HepG2 (cell line): ENCODE measurements around the gene ZNF23. TPM values are rescaled to one million over a fixed set of nuclear protein-coding genes. Genes with fewer than 3 reads are reported as not detected.

ENCODE experiments used
- CTCF ChIP-seq: sonication (generic); formaldehyde crosslinking; IDR thresholded peaks from 2 replicates; pipeline ENCODE4 v1.5.0; 2020; ENCODE audit warnings: mild to moderate bottlenecking, missing genetic modification reagents, moderate library complexity
- ETV5 ChIP-seq: IDR thresholded peaks from 2 replicates; pipeline ENCODE4 v1.6.1; 2018; ENCODE audit warnings: missing biosample characterization, missing genetic modification reagents, inconsistent platforms, borderline replicate concordance
- JUND ChIP-seq: sonication (generic); formaldehyde crosslinking; IDR thresholded peaks from 2 replicates; pipeline ENCODE4 v1.8.0; 2022; ENCODE audit warnings: mild to moderate bottlenecking, missing genetic modification reagents
- KAT7 ChIP-seq: IDR thresholded peaks from 2 replicates; pipeline ENCODE4 v1.6.1; 2018; ENCODE audit warnings: borderline replicate concordance, missing compliant biosample characterization
- NCOA1 ChIP-seq: sonication (generic); formaldehyde crosslinking; IDR thresholded peaks from 2 replicates; pipeline ENCODE4 v1.9.0; 2021; ENCODE audit warnings: missing genetic modification reagents
- NCOA5 ChIP-seq: sonication (generic); formaldehyde crosslinking; IDR thresholded peaks from 2 replicates; pipeline ENCODE4 v1.4.0; 2020; ENCODE audit warnings: missing genetic modification reagents
- NR0B2 ChIP-seq: sonication (generic); formaldehyde crosslinking; IDR thresholded peaks from 2 replicates; pipeline ENCODE4 v1.4.0; 2020; ENCODE audit warnings: mild to moderate bottlenecking, missing genetic modification reagents
- RBM22 ChIP-seq: fragments of 200-400 bp; formaldehyde crosslinking; optimal IDR thresholded peaks from 2 replicates; pipeline ENCODE3; 2017; ENCODE audit warnings: mild to moderate bottlenecking, low read length, moderate library complexity
- RCOR2 ChIP-seq: IDR thresholded peaks from 2 replicates; pipeline ENCODE4 v1.6.1; 2016; ENCODE audit warnings: missing biosample characterization, missing genetic modification reagents
- ZBTB14 ChIP-seq: sonication (generic); formaldehyde crosslinking; IDR thresholded peaks from 2 replicates; pipeline ENCODE4 v1.4.0; 2020; ENCODE audit warnings: missing genetic modification reagents
- ZC3H13 ChIP-seq: sonication (generic); formaldehyde crosslinking; IDR thresholded peaks from 2 replicates; pipeline ENCODE4 v1.8.1; 2023; ENCODE audit warnings: mild to moderate bottlenecking, missing genetic modification reagents, moderate library complexity
- ZFX ChIP-seq: sonication (generic); formaldehyde crosslinking; IDR thresholded peaks from 2 replicates; pipeline ENCODE4 v1.4.0; 2020; ENCODE audit warnings: mild to moderate bottlenecking, low read depth, missing genetic modification reagents, moderate library complexity
- ZNF136 ChIP-seq: sonication (generic); formaldehyde crosslinking; IDR thresholded peaks from 2 replicates; pipeline ENCODE4 v1.8.1; 2022; ENCODE audit warnings: low read depth, mild to moderate bottlenecking, moderate library complexity, missing genetic modification reagents
- ZNF746 ChIP-seq: sonication (generic); formaldehyde crosslinking; IDR thresholded peaks from 2 replicates; pipeline ENCODE4 v1.8.0; 2022; ENCODE audit warnings: mild to moderate bottlenecking, missing genetic modification reagents
- ZNF761 ChIP-seq: sonication (generic); formaldehyde crosslinking; conservative IDR thresholded peaks from 2 replicates; pipeline ENCODE4 v1.4.0; 2020; ENCODE audit warnings: mild to moderate bottlenecking, missing genetic modification reagents
- ZNF883 ChIP-seq: sonication (generic); formaldehyde crosslinking; IDR thresholded peaks from 2 replicates; pipeline ENCODE4 v1.5.1; 2020; ENCODE audit warnings: mild to moderate bottlenecking, missing genetic modification reagents; ENCODE audit errors: not compliant biosample characterization
- ZSCAN21 ChIP-seq: sonication (generic); formaldehyde crosslinking; IDR thresholded peaks from 2 replicates; pipeline ENCODE4 v1.8.0; 2022; ENCODE audit warnings: mild to moderate bottlenecking, missing genetic modification reagents, moderate library complexity, borderline replicate concordance
- ZSCAN31 ChIP-seq: sonication (generic); formaldehyde crosslinking; IDR thresholded peaks from 2 replicates; pipeline ENCODE4 v1.5.0; 2020; ENCODE audit warnings: low read depth, mild to moderate bottlenecking, missing genetic modification reagents
- polyA plus RNA-seq, 8 experiments: library from polyadenylated mRNA; depleted of rRNA in 3 of 8; stranded (reverse) in 7 of 8; unstranded in 1 of 8; fragments of >200 nt; fragmentation: Illumina TruSeq in 4 of 8; extraction: Trizol in 4 of 8; gene quantifications; 2 replicates each; pipeline versions ENCODE4 v1.2.1 to v1.2.3, GENCODE V29; 2011 to 2016; ENCODE audit warnings: low read depth in 4 of 8, missing spikeins in 1 of 8, mixed read lengths in 1 of 8; ENCODE audit not compliant: insufficient read depth in 1 of 8
- total RNA-seq, 5 experiments: library from RNA; depleted of rRNA; stranded (reverse); fragments of >200 nt; fragmentation: Illumina TruSeq; extraction: Trizol; gene quantifications; 2 replicates each; pipeline ENCODE4 v1.2.3, GENCODE V29; 2016; ENCODE audit warnings: low read depth in 1 of 5
- TF ChIP-seq, protein P1 (sequence below): IDR thresholded peaks from 2 replicates; pipeline ENCODE4 v1.6.1; 2016; ENCODE audit warnings: missing genetic modification reagents, missing compliant biosample characterization
- TF ChIP-seq, protein P2 (sequence below): sonication (generic); formaldehyde crosslinking; IDR thresholded peaks from 2 replicates; pipeline ENCODE4 v1.4.0; 2020; ENCODE audit warnings: mild to moderate bottlenecking, missing genetic modification reagents

The ZNF23 gene
- total and polyA plus RNA-seq, 2 of the 13 experiments (the other 11 are each of a cell fraction or from before 2014, with no cell fraction given): 8.6 to 12.2 TPM

DNA sequence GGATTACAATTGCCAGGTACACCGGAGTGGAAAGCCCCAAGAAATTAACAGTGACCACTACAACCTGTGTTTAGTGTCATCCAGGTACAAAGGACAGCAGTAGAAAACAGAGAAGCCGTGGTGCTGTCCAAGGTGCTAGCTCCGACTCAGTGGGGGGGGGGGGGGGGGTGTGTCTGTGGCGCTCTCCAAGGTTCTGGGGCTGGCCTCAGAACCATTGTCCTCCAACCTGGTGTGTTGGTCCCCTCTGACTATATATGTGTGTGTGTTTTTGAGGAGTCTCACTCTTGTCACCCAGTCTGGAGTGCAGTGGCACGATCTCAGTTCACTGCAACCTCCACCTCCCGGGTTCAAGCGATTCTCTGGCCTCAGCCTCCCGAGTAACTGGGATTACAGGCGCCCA lies 5.8 kb upstream of the ZNF23 start (continued):
- TF ChIP-seq ETV5 (CRISPR knock-in tag) (peak; percentile 49), ZC3H13 (CRISPR knock-in tag) (peak; percentile 57; the same call in 1 of the 2 replicates), RCOR2 (CRISPR knock-in tag) (no peak), ZNF746 (peak; percentile 69; the same call in 1 of the 2 replicates), NR0B2 (no peak), CTCF (CRISPR knock-in tag) (no peak), JUND (CRISPR knock-in tag) (no peak), NCOA1 (CRISPR knock-in tag) (0 out of 2 replicates have a peak, but pooled peaks have one; percentile 50), ZNF136 (no peak), ZNF883 (CRISPR knock-in tag) (peak; percentile 86), RBM22 (no peak), ZSCAN21 (CRISPR knock-in tag) (peak; percentile 77), NCOA5 (CRISPR knock-in tag) (no peak), KAT7 (CRISPR knock-in tag) (no peak), ZFX (0 out of 2 replicates have a peak, but pooled peaks have one; percentile 25), ZNF761 (CRISPR knock-in tag) (peak; percentile 78; the same call in 1 of the 2 replicates), ZSCAN31 (peak; percentile 92), ZBTB14 (CRISPR knock-in tag) (no peak)
- TF ChIP-seq, protein P1, sequence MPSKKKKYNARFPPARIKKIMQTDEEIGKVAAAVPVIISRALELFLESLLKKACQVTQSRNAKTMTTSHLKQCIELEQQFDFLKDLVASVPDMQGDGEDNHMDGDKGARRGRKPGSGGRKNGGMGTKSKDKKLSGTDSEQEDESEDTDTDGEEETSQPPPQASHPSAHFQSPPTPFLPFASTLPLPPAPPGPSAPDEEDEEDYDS (CRISPR knock-in tag): peak; percentile 60; the same call in 1 of the 2 replicates
- TF ChIP-seq, protein P2, sequence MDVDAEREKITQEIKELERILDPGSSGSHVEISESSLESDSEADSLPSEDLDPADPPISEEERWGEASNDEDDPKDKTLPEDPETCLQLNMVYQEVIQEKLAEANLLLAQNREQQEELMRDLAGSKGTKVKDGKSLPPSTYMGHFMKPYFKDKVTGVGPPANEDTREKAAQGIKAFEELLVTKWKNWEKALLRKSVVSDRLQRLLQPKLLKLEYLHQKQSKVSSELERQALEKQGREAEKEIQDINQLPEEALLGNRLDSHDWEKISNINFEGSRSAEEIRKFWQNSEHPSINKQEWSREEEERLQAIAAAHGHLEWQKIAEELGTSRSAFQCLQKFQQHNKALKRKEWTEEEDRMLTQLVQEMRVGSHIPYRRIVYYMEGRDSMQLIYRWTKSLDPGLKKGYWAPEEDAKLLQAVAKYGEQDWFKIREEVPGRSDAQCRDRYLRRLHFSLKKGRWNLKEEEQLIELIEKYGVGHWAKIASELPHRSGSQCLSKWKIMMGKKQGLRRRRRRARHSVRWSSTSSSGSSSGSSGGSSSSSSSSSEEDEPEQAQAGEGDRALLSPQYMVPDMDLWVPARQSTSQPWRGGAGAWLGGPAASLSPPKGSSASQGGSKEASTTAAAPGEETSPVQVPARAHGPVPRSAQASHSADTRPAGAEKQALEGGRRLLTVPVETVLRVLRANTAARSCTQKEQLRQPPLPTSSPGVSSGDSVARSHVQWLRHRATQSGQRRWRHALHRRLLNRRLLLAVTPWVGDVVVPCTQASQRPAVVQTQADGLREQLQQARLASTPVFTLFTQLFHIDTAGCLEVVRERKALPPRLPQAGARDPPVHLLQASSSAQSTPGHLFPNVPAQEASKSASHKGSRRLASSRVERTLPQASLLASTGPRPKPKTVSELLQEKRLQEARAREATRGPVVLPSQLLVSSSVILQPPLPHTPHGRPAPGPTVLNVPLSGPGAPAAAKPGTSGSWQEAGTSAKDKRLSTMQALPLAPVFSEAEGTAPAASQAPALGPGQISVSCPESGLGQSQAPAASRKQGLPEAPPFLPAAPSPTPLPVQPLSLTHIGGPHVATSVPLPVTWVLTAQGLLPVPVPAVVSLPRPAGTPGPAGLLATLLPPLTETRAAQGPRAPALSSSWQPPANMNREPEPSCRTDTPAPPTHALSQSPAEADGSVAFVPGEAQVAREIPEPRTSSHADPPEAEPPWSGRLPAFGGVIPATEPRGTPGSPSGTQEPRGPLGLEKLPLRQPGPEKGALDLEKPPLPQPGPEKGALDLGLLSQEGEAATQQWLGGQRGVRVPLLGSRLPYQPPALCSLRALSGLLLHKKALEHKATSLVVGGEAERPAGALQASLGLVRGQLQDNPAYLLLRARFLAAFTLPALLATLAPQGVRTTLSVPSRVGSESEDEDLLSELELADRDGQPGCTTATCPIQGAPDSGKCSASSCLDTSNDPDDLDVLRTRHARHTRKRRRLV (CRISPR knock-in tag): no peak
